GM12878 (cell line): Measurements from ENCODE around the gene ZNF280D. TPM values are rescaled to one million over a fixed set of nuclear protein-coding genes. Genes with fewer than 3 reads are reported as not detected.

Source experiments
- ATAC-seq: fragments of 200-7000 bp; cut with Tn5 transposase; 3 replicates; pipeline ENCODE4 v1.9.1; 2020; ENCODE audit warnings: mild to moderate bottlenecking, moderate library complexity
- BruUV-seq: library from RNA; stranded (reverse); fragments of 400-500 nt; replicated peaks from 2 replicates; lab custom pipeline; 2021; lab: Mats Ljungman, UMichigan
- CTCF ChIA-PET: fragments of 300-600 bp; sonication (Branson Sonifier 250); formaldehyde crosslinking; extraction: SDS; loops from one replicate; lab custom pipeline; 2021; ENCODE audit warnings: inconsistent platforms; lab: Yijun Ruan, JAX
- POLR2A ChIA-PET: fragments of 350-600 bp; formaldehyde crosslinking; extraction: SDS; loops from one replicate; lab custom pipeline; 2021; ENCODE audit warnings: inconsistent platforms; lab: Charles Lee
- RAD21 ChIA-PET: fragments of 300-600 bp; sonication (Branson Sonifier 250); formaldehyde crosslinking; loops from one replicate; lab custom pipeline; 2023; ENCODE audit warnings: antibody characterized with exemption; ENCODE audit not compliant: unreplicated experiment; lab: Charles Lee
- SMC1A ChIA-PET: fragments of 300-600 bp; sonication (Branson Sonifier 250); formaldehyde crosslinking; loops from one replicate; lab custom pipeline; 2023; ENCODE audit not compliant: unreplicated experiment, uncharacterized antibody; lab: Charles Lee
- DNase-seq: peaks from one replicate; pipeline ENCODE4 v3.0.0-alpha.2; 2011; ENCODE audit warnings: low read depth, low spot score
- FAIRE-seq: peaks from 3 replicates; lab custom pipeline; 2011; peaks lifted over from hg19 to GRCh38; lab: Jason Lieb, UNC
- H2AFZ ChIP-seq: 2 replicates; pipeline ENCODE4 v1.6.0; 2011; ENCODE audit warnings: low read depth, low read length, control low read depth; ENCODE audit not compliant: control insufficient read depth
- H3K27ac ChIP-seq: 2 replicates; pipeline ENCODE4 v1.5.1; 2011; ENCODE audit warnings: control low read depth; ENCODE audit not compliant: control insufficient read depth, insufficient read depth
- H3K27me3 ChIP-seq, 2 experiments: replicated peaks in 1 of 2; 2 replicates each; pipeline versions ENCODE4 v1.6.0 to v1.6.1; 2011; ENCODE audit warnings: low read length in 1 of 2; ENCODE audit not compliant: control insufficient read depth in 2 of 2, insufficient read depth in 2 of 2
- H3K36me3 ChIP-seq, 2 experiments: 2 replicates each; pipeline ENCODE4 v1.5.1; 2011; ENCODE audit warnings: low read length in 1 of 2; ENCODE audit not compliant: control insufficient read depth in 2 of 2, insufficient read depth in 2 of 2
- H3K4me1 ChIP-seq: 2 replicates; pipeline ENCODE4 v1.6.1; 2011; ENCODE audit warnings: mild to moderate bottlenecking, low read length, moderate library complexity, mixed read lengths; ENCODE audit not compliant: control insufficient read depth, insufficient read depth
- H3K4me2 ChIP-seq: 2 replicates; pipeline ENCODE4 v1.6.0; 2011; ENCODE audit warnings: control low read depth; ENCODE audit not compliant: control insufficient read depth, insufficient read depth
- H3K4me3 ChIP-seq: fragments of 200-600 bp; sonication (generic); 2 replicates; pipeline ENCODE4 v1.5.1; 2016
- H3K79me2 ChIP-seq: 2 replicates; pipeline ENCODE4 v1.6.0; 2011; ENCODE audit warnings: low read length; ENCODE audit not compliant: control insufficient read depth, insufficient read depth
- H3K9ac ChIP-seq: 2 replicates; pipeline ENCODE4 v1.8.0; 2011; ENCODE audit warnings: low read length, control low read depth, mixed read lengths; ENCODE audit not compliant: control insufficient read depth, insufficient read depth
- H3K9me3 ChIP-seq: replicated peaks from 3 replicates; pipeline ENCODE4 v1.5.1; 2011; ENCODE audit warnings: mild to moderate bottlenecking, low read length; ENCODE audit not compliant: control insufficient read depth, insufficient read depth
- H4K20me1 ChIP-seq: 2 replicates; pipeline ENCODE4 v1.6.0; 2011; ENCODE audit not compliant: control insufficient read depth, insufficient read depth
- ATF7 ChIP-seq: fragments of 450-650 bp; IDR thresholded peaks from 2 replicates; pipeline ENCODE4 v1.6.1; 2016; ENCODE audit warnings: low read depth, mild to moderate bottlenecking
- CBX5 ChIP-seq: sonication (generic); IDR thresholded peaks from 2 replicates; pipeline ENCODE4 v1.6.1; 2016; ENCODE audit warnings: low read depth, moderate library complexity, mild to moderate bottlenecking, inconsistent platforms
- HCFC1 ChIP-seq: fragments of 150-350 bp; IDR thresholded peaks from 2 replicates; pipeline ENCODE4 v1.6.1; 2014; ENCODE audit warnings: low read length
- RCOR1 ChIP-seq: conservative IDR thresholded peaks from 2 replicates; pipeline ENCODE4 v1.6.1; 2012; ENCODE audit warnings: low read depth, low read length, improper control_type of control experiment
- RUNX3 ChIP-seq: IDR thresholded peaks from 2 replicates; pipeline ENCODE4 v1.6.1; 2012; ENCODE audit warnings: low read length, inconsistent platforms
- SPI1 ChIP-seq: IDR thresholded peaks from 2 replicates; pipeline ENCODE4 v1.6.1; 2011; ENCODE audit warnings: low read depth, mild to moderate bottlenecking, low read length, moderate library complexity, borderline replicate concordance; ENCODE audit not compliant: insufficient read depth
- USF1 ChIP-seq: IDR thresholded peaks from 2 replicates; pipeline ENCODE4 v1.6.1; 2011; ENCODE audit warnings: borderline replicate concordance, low read depth, mild to moderate bottlenecking, moderate library complexity, mixed read lengths, low read length; ENCODE audit not compliant: insufficient read depth; ENCODE audit errors: extremely low read length
- YY1 ChIP-seq: IDR thresholded peaks from 2 replicates; pipeline ENCODE4 v1.6.1; 2011; ENCODE audit warnings: low read depth, mild to moderate bottlenecking, low read length
- ZNF384 ChIP-seq: IDR thresholded peaks from 2 replicates; pipeline ENCODE4 v1.6.1; 2012; ENCODE audit warnings: low read depth, mild to moderate bottlenecking, low read length, improper control_type of control experiment, borderline replicate concordance
- WGBS: methylation state at CpG from one replicate; pipeline ENCODE4 v1.1.6; 2016; ENCODE audit warnings: low lambda C conversion rate; ENCODE audit not compliant: insufficient replicate concordance, insufficient coverage; ENCODE audit errors: missing lambda C conversion rate; 5-methylcytosine and 5-hydroxymethylcytosine counted together
- in situ Hi-C: fragments of 300-500 bp; cut with MboI; formaldehyde crosslinking; loops from 9 replicates; pipeline ENCODE4 v1.14.3; 2018; ENCODE audit warnings: mixed read lengths
- intact Hi-C: fragments of 100-400 bp; cut with micrococcal nuclease; formaldehyde crosslinking; loops from one replicate; pipeline ENCODE4 v1.14.2; 2022; ENCODE audit not compliant: unreplicated experiment
- polyA plus RNA-seq, 11 experiments: library from polyadenylated mRNA; depleted of rRNA in 4 of 11; unstranded in 6 of 11; stranded (reverse) in 5 of 11; fragments of >200 nt; fragmentation: Nextera tagmentation in 4 of 11; fragmentation: Illumina TruSeq in 1 of 11; extraction: Ambion mirVana in 4 of 11; extraction: Trizol in 1 of 11; gene quantifications; 1 replicate in 1 of 11; 2 replicates in 10 of 11; pipeline versions ENCODE4 v1.2.1 to v1.2.3, GENCODE V29; 2011 to 2016; ENCODE audit warnings: inconsistent platforms in 2 of 11, missing spikeins in 2 of 11, low read depth in 1 of 11
- total RNA-seq, 4 experiments: library from RNA; depleted of rRNA in 3 of 4; stranded (reverse); fragments of >200 nt in 3 of 4; fragmentation: Illumina TruSeq in 1 of 4; extraction: Trizol in 1 of 4; gene quantifications; 2 replicates each; pipeline versions ENCODE4 v1.2.1 to v1.2.3, GENCODE V29; 2013 to 2021

The ZNF280D gene
- total and polyA plus RNA-seq, 10 of the 15 experiments (the other 5 are each of a cell fraction or from before 2014, with no cell fraction given), result 5.6 to 18.6 (median 8.6) TPM

GRCh38 chr15:56719021-56719612 lies 14.2 kb downstream of the ZNF280D start:
- peak overlapping the region; percentile 62; the same call in 1 of the 2 replicates for H3K4me2 ChIP-seq
- H3K36me3 ChIP-seq, result no peaks in the 10 kb centered on the region
- WGBS, result 35% methylated on average over 4 of the region's 4 CpGs
- H2AFZ ChIP-seq, result peak overlapping the region; percentile 48
- ATAC-seq (peak; percentile 67), FAIRE-seq (no peak), DNase-seq (no peak)
- in situ Hi-C loops (no loop called here), intact Hi-C loops (no loop called here)
- BruUV-seq, result no TSS peak
- ChIA-PET CTCF (no interaction called here), POLR2A (no interaction called here), SMC1A (interaction anchor here (0.9 kb wide), 1 partner anchor 23 kb away, joined by 3 read pairs; no protein-coding TSS in a partner anchor), RAD21 (no interaction called here)
- H3K9ac ChIP-seq, result no peak overlapping the region
- peak overlapping the region; percentile 8; the same call in 1 of the 2 replicates for H3K4me3 ChIP-seq
- H4K20me1 ChIP-seq, result no peaks in the 10 kb centered on the region
- no peaks in the 10 kb centered on the region; the same call in 1 of the 3 replicates for H3K9me3 ChIP-seq
- peaks cover 6% of the 10 kb centered on the region; the same call in 1 of the 2 replicates for H3K79me2 ChIP-seq
- TF ChIP-seq RCOR1 (no peak), YY1 (0 out of 2 replicates have a peak, but pooled peaks have one; percentile 21), USF1 (no peak), RUNX3 (peak; percentile 17; the same call in 1 of the 2 replicates), ATF7 (no peak), ZNF384 (peak; percentile 39; the same call in 1 of the 2 replicates), SPI1 (peak; percentile 79), HCFC1 (no peak), CBX5 (0 out of 2 replicates have a peak, but pooled peaks have one; percentile 45)
- H3K27me3 ChIP-seq, result no peaks in the 10 kb centered on the region
- no peak overlapping the region for H3K27ac ChIP-seq
- peaks cover 3% of the 10 kb centered on the region; the same call in 1 of the 2 replicates for H3K4me1 ChIP-seq
